ENCODE measurements around the gene FBXO40.

Gene FBXO40

GRCh38 chr3:121601212-121601812 is 8.1 kb downstream of the FBXO40 start:
- H3K4me3 ChIP-seq (ENCODE audit: low read depth, low read length), result no peak overlapping the region
- ChIA-PET POLR2A (no interaction called here), CTCF (no interaction called here)
- no peak for DNase-seq (ENCODE audit: low read depth, low spot score)
- TF ChIP-seq CTCF (IDR thresholded peaks at IDR 0.05; ENCODE audit: insufficient read depth, low read length, missing control alignments), result no peak

- no peak for TF ChIP-seq CTCF (IDR thresholded peaks at IDR 0.05; ENCODE audit: insufficient read depth, low read length, missing control alignments)
- ChIA-PET POLR2A (no interaction called here), CTCF (no interaction called here)
- no peak overlapping the region for H3K4me3 ChIP-seq (ENCODE audit: low read depth, low read length)
- no peak for DNase-seq (ENCODE audit: low read depth, low spot score)
Measured at GRCh38 chr3:121604759-121605158, 11.6 kb downstream of the FBXO40 start.

- DNase-seq (ENCODE audit: low read depth, low spot score), result no peak
- no peak for TF ChIP-seq CTCF (IDR thresholded peaks at IDR 0.05; ENCODE audit: insufficient read depth, low read length, missing control alignments)
- CTCF ChIA-PET, result no interaction called here
- POLR2A ChIA-PET, result no interaction called here
- H3K4me3 ChIP-seq (ENCODE audit: low read depth, low read length), result no peak overlapping the region
Measured at GRCh38 chr3:121606106-121606505, 12.9 kb downstream of the FBXO40 start.

DNA sequence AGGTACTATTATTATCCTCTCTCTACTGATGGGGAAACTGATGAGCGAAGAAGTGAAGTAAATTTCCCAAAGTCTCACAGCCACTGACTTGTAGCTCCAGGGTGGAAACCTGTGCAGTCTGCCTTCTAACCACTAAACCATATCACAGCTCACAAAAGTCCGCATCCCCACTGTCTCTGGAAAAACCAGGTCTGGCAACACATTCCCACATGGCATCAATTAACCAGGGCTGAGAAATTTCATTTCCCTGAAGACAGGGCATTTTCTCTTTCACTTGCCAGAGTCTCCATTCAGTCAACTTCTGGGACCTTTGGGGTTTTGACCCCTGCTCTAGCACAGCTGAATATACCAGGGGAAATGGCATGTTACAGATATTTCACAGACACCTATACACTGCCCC is 26.5 kb downstream of the FBXO40 start:
- H3K4me3 ChIP-seq (ENCODE audit: low read depth, low read length), result no peak overlapping the region
- no peak for TF ChIP-seq CTCF (IDR thresholded peaks at IDR 0.05; ENCODE audit: insufficient read depth, low read length, missing control alignments)
- ChIA-PET CTCF (interaction anchor here (0.6 kb wide), 1 partner anchor 73 kb away, joined by 3 read pairs; no protein-coding TSS in a partner anchor), POLR2A (no interaction called here)
- no peak for DNase-seq (ENCODE audit: low read depth, low spot score)

GRCh38 chr3:121621491-121621890 is 28.3 kb downstream of the FBXO40 start:
- TF ChIP-seq CTCF (IDR thresholded peaks at IDR 0.05; ENCODE audit: insufficient read depth, low read length, missing control alignments), result no peak
- POLR2A ChIA-PET, result no interaction called here

GRCh38 chr3:121624147-121624899 is 31.1 kb downstream of the FBXO40 start:
- no peak overlapping the region for H3K4me3 ChIP-seq (ENCODE audit: low read depth, low read length)
- no peak for DNase-seq (ENCODE audit: low read depth, low spot score)
- no peak for TF ChIP-seq CTCF (IDR thresholded peaks at IDR 0.05; ENCODE audit: insufficient read depth, low read length, missing control alignments)
- CTCF ChIA-PET, result no interaction called here
- POLR2A ChIA-PET, result no interaction called here

More at GRCh38 chr3:121621491-121621890, 28.3 kb downstream of the FBXO40 start:
- H3K4me3 ChIP-seq (ENCODE audit: low read depth, low read length), result no peak overlapping the region
- DNase-seq (ENCODE audit: low read depth, low spot score), result no peak
- CTCF ChIA-PET, result no interaction called here
